ENCODE measurements around the gene GRID1. TPM values are rescaled to one million over a fixed set of nuclear protein-coding genes. Genes with fewer than 3 reads are reported as not detected.

GRID1 gene
- polyA plus RNA-seq, 1 experiment, result 0.49 TPM

- TF ChIP-seq CTCF (IDR thresholded peaks at IDR 0.05; ENCODE audit: insufficient read depth, low read depth, low read length), result no peak
- Histone ChIP-seq H3K4me3 (ENCODE audit: low read depth, low read length) (no peak overlapping the region), H3K27me3 (ENCODE audit: control insufficient read depth, insufficient read depth, low read length) (no peaks in the 10 kb centered on the region), H3K36me3 (ENCODE audit: control insufficient read depth, insufficient read depth, low read length) (no peaks in the 10 kb centered on the region)
- POLR2A ChIA-PET, result no interaction called here
- CTCF ChIA-PET, result no interaction called here
- no peak for DNase-seq (ENCODE audit: low read depth)
These were observed 742.1 kb downstream of the GRID1 start for GRCh38 chr10:85624511-85624910.

- DNase-seq (ENCODE audit: low read depth), result no peak
- POLR2A ChIA-PET, result no interaction called here
- Histone ChIP-seq H3K27me3 (ENCODE audit: control insufficient read depth, insufficient read depth, low read length) (no peaks in the 10 kb centered on the region), H3K4me3 (ENCODE audit: low read depth, low read length) (no peak overlapping the region), H3K36me3 (ENCODE audit: control insufficient read depth, insufficient read depth, low read length) (no peaks in the 10 kb centered on the region)
- TF ChIP-seq CTCF (IDR thresholded peaks at IDR 0.05; ENCODE audit: insufficient read depth, low read depth, low read length), result no peak
- CTCF ChIA-PET, result no interaction called here
These were observed 742.8 kb downstream of the GRID1 start for GRCh38 chr10:85623758-85624157.

- Histone ChIP-seq H3K36me3 (ENCODE audit: control insufficient read depth, insufficient read depth, low read length) (no peaks in the 10 kb centered on the region), H3K27me3 (ENCODE audit: control insufficient read depth, insufficient read depth, low read length) (no peaks in the 10 kb centered on the region), H3K4me3 (ENCODE audit: low read depth, low read length) (no peak overlapping the region)
- ChIA-PET POLR2A (no interaction called here), CTCF (interaction anchor here (0.6 kb wide), 1 partner anchor 219 kb away, joined by 3 read pairs; no protein-coding TSS in a partner anchor)
- no peak for DNase-seq (ENCODE audit: low read depth)
- TF ChIP-seq CTCF (IDR thresholded peaks at IDR 0.05; ENCODE audit: insufficient read depth, low read depth, low read length), result no peak
These were observed 743.3 kb downstream of the GRID1 start for GRCh38 chr10:85623342-85623741.

GRCh38 chr10:85622425-85622824, 744.2 kb downstream of the GRID1 start:
- Histone ChIP-seq H3K4me3 (ENCODE audit: low read depth, low read length) (no peak overlapping the region), H3K27me3 (ENCODE audit: control insufficient read depth, insufficient read depth, low read length) (no peaks in the 10 kb centered on the region), H3K36me3 (ENCODE audit: control insufficient read depth, insufficient read depth, low read length) (no peaks in the 10 kb centered on the region)
- no peak for DNase-seq (ENCODE audit: low read depth)
- TF ChIP-seq CTCF (IDR thresholded peaks at IDR 0.05; ENCODE audit: insufficient read depth, low read depth, low read length), result no peak
- ChIA-PET CTCF (no interaction called here), POLR2A (no interaction called here)

- no peak for DNase-seq (ENCODE audit: low read depth)
- Histone ChIP-seq H3K27me3 (ENCODE audit: control insufficient read depth, insufficient read depth, low read length) (no peaks in the 10 kb centered on the region), H3K4me3 (ENCODE audit: low read depth, low read length) (no peak overlapping the region), H3K36me3 (ENCODE audit: control insufficient read depth, insufficient read depth, low read length) (no peaks in the 10 kb centered on the region)
- no peak for TF ChIP-seq CTCF (IDR thresholded peaks at IDR 0.05; ENCODE audit: insufficient read depth, low read depth, low read length)
- CTCF ChIA-PET, result no interaction called here
- POLR2A ChIA-PET, result no interaction called here
These were observed 745.0 kb downstream of the GRID1 start for GRCh38 chr10:85621562-85621961.
